Measurements from ENCODE around the gene PTPRD.

- TF ChIP-seq ZNF274 (IDR thresholded peaks at IDR 0.05; ENCODE audit: low read depth, low read length) (no peak), SUZ12 (IDR thresholded peaks at IDR 0.05; ENCODE audit: extremely low read depth, insufficient read depth, insufficient read length) (no peak)
Measured at GRCh38 chr9:8857068-8857925, 1755.5 kb downstream of the PTPRD start.
